PC-3 (cell line): ENCODE data around the gene SUGCT.

Experiments used
- EZH2 ChIP-seq: fragments of 300-600 bp; sonication (generic); IDR thresholded peaks from one replicate; pipeline ENCODE4 v1.6.1; 2017; ENCODE audit warnings: antibody characterized with exemption, mild to moderate bottlenecking, low read length; ENCODE audit not compliant: unreplicated experiment
- TF ChIP-seq, protein P1 (sequence below): fragments of 300-600 bp; sonication (generic); conservative IDR thresholded peaks from 2 replicates; pipeline ENCODE4 v1.5.1; 2017; ENCODE audit warnings: antibody characterized with exemption, low read depth, mild to moderate bottlenecking, low read length

DNA sequence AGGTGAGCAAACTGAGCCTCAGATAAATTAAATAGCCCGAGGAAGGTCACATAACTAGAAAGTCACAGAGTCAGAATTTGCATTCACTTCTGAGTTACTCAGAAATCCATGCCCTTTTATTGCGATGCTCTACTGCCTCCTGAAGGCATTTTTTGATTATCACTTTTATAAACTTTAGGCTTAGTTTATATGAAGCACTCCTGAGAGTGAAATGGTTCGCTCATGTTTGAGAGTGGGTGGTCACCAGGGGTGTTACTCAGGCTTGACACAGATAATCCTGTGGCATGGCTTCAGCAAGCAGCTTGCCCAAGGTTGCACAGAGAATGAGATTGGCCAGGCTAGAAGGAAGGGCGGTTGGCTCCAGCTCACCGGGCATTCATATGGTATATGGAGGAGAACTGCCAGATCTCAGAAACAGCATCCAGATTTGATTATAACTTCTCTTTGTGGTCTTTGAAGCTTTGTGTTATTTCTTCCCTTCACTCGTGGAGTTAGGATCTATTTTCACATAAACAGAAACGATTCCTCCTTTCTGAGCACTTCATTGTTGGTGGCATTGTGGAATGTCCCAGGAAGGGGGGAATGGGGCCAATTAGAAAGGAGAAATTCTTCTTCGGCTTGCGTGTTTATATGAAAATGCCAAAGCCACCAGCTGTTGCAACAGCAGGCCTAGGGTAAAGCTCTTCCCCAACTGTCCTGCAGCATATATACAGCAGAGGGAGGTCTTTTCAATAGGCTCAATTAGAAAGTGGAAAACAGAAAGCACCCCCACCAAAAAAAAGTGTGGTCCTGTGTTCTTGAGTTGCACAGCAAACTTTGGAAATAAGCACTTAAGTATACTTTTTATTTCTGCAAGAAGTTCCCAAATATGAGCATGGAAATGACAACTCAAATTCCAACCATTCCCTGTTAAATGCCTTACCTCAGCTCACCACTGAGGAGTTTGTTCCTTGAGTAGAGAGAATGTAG, 628.8 kb downstream of the SUGCT start:
- TF ChIP-seq, protein P1, sequence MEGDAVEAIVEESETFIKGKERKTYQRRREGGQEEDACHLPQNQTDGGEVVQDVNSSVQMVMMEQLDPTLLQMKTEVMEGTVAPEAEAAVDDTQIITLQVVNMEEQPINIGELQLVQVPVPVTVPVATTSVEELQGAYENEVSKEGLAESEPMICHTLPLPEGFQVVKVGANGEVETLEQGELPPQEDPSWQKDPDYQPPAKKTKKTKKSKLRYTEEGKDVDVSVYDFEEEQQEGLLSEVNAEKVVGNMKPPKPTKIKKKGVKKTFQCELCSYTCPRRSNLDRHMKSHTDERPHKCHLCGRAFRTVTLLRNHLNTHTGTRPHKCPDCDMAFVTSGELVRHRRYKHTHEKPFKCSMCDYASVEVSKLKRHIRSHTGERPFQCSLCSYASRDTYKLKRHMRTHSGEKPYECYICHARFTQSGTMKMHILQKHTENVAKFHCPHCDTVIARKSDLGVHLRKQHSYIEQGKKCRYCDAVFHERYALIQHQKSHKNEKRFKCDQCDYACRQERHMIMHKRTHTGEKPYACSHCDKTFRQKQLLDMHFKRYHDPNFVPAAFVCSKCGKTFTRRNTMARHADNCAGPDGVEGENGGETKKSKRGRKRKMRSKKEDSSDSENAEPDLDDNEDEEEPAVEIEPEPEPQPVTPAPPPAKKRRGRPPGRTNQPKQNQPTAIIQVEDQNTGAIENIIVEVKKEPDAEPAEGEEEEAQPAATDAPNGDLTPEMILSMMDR, result peak; percentile 27
- TF ChIP-seq EZH2, result no peak
